ENCODE measurements around the gene OAS2.
"Not testable (repeated sequence)": the region's sequence is repeated elsewhere in the genome, so short reads cannot be mapped to it uniquely, and the experiment has no call there.

The OAS2 gene

DNA sequence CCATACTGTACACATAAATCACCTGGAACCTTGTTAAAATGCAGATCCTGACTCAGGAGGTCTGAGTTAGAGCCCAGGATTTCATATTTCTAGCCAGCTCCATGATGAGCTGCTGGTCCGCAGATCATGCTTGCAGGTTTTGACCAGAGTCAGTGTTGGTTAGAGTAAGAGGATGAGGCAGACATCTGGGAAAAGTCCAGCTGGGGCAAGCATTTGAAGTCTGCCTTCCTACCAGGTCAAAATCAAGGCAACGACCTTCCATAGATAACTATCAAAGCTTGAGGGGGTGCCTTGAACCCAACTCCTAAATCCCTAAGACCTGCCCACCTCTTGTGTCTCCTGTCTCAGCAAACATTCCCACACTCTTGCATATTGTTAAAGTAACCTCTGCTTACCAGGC lies 9.2 kb downstream of the OAS2 start:
- no peak for DNase-seq

DNA sequence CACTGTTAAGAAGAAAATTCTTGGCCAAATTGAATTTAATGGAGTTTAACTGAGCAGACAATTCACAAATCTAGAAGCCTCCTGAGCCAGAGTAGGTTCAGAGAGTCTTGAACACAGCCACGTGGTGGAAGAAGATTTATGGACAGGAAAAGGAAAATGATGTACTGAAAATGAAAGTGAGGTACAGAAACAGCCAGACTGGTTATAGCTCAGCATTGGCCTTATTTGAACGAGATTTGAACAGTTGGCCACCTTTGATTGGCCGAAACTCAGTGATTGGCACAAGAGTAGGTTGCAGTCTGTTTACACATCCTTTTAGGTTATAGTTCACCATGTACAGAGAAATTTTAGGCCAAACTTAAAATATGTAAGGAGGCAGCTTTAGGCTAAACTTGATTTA lies 9.9 kb downstream of the OAS2 start:
- no peak for DNase-seq

DNA sequence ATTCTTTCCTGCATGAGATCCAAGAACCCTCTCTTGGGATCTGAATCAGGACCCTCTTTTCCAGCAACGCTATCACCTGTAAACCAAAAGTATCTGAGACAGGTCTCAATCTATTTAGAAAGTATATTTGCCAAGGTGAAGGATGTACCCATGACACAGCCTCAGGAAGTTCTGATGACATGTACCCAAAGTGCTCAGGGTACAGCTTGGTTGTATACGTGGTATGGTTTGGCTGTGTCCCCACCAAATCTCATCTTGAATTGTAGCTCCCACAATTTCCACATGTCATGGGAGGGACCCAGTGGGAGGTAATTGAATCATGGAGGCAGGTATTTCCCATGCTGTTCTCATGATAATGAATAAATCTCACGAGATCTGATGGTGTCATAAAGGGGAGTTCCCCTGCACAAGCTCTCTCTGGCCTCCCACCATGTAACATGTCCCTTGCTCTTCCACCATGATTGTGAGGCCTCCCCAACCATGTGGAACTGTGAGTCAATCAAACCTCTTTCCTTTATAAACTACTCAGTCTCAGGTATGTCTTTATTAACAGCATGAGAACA lies 10.6 kb downstream of the OAS2 start:
- DNase-seq = not testable (repeated sequence)

DNA sequence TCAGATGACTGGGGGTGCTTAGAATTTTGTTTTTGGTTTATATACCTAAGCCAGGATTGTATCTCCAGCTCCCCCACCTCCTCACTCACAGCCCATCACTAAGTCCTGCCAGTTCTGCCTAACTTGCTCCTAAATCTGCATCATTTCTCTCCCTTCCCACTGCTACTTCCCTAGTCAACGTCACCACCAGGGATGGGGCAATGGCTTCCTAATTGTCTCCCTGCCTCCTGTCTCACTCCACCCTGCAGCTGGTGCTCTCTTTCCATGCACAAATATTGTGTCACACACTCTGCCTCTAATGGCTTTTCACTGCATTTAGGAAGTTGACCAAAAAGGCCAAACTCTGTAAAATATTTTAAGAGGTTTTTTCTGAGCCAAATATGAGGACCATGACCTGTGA lies 11.5 kb downstream of the OAS2 start:
- DNase-seq = no peak

DNA sequence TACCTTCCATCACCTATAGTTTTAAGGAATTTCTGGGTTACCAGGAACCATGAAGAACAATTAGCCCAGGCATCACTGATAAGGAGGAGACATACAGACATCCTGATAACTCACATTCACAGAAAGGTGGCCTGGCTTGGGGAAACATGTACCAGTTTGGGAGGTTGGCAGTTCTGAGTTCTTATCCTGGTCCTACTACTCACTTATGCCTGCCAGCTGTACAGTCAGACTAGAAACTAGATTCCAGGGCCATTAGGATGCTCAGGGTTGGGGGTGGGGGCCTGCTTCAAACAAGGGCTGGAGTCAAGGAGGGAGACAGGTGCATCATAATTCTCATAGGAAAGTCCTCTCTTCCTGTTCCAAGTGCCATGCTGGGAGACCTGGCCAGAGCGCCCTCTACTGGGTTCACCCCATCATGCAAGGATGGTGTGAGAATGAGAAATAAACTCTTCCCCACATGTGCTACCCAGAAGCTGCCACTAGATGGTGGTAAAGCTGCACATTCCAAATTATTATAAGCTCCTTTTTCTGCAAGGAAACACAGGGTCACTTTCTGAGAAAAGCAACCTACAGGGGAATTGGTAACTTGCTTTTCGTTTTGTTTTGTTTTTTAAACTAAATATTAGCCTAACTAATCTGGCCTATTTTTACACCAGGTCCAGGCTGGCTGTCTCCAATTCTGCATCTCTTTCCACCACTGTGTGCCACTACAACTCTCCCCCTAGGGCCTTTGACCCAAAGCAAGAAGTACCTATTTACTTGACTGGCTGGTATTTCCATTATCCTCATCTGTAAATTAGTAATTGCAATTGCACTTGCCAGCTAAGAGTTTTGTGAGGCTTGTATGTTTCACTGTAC lies 14.5 kb downstream of the OAS2 start:
- peak; percentile 57 for DNase-seq

DNA sequence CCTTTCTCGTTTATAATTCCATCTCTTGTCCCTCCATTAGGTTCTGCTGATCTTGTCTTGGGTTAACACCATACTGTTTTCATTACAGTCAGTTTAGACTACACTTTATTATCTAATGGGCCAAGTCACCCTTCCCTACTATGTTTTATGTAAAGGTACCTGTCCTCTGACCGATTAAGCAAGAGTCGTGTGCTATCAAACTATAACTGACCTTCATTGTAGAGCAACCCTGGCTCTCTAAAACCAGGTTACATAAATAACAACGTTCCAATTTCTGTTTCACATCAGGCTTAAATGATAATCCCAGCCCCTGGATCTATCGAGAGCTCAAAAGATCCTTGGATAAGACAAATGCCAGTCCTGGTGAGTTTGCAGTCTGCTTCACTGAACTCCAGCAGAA lies 16.7 kb downstream of the OAS2 start:
- DNase-seq = no peak

DNA sequence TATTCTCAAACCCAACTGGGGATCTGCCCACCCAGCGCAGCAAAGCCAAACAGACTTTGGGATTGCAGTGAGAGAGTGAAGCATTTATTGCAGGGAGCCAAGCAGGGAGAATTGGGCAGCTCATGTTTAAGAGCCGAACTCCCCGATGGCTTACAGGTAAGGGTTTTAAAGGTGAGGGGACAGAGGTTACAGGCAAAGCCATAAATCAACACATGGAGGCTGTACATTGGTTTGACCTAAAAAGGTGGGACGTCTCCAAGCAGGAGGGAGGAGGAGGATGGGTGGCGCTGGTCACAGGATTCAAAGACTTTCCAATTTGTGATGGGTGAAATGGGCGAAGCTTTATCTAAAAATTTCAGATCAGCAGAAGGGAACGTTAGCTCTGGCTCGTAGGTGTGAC lies 18.2 kb downstream of the OAS2 start:
- no peak for DNase-seq

DNA sequence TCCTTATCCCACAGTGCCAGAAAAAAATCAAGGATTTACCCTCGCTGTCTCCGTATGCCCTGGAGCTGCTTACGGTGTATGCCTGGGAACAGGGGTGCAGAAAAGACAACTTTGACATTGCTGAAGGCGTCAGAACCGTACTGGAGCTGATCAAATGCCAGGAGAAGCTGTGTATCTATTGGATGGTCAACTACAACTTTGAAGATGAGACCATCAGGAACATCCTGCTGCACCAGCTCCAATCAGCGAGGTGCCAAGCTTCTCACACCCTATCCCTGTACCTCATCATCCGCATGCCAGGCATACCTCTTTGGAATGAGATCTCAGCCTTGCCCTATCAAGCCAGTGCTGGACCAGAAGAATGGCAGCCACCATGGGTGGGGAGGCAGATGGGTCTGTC lies 19.2 kb downstream of the OAS2 start:
- no peak for DNase-seq

DNA sequence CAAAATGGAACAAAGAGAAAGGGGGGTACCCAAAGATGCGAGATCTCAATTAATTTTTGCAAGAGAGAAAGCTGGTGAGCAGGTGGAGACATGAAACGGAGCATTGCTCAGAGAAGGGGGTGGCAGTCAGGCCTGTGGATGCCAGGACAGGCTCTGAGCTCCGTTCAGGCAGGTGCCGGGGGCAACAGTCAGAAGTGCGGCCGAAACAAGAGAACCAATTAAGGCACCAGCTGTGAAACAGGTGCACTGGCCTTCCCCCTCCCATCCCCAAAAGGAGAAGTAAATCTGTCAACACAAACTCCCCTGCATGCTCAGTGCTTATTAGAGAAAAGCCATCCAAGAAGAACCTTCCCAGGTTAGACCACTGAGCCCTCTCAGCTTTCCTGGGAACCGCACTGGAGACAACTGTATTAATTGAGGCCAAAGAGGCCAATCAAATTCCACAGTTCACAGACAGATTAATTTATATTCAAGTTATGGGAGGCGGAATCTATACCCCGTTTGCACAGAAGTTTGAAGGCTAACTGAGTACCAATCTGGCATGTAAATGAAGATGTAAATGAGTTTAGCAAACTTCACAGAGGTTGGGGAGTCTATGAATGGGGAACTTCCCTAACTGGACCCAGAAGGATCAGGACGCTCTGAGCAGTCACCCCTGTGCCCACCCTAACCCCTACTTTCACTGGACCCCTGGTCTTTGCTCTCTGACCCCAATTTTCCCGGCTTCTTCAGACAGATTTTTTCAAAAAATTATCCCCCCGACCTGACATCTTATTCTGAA lies 20.9 kb downstream of the OAS2 start:
- no peak for DNase-seq

DNA sequence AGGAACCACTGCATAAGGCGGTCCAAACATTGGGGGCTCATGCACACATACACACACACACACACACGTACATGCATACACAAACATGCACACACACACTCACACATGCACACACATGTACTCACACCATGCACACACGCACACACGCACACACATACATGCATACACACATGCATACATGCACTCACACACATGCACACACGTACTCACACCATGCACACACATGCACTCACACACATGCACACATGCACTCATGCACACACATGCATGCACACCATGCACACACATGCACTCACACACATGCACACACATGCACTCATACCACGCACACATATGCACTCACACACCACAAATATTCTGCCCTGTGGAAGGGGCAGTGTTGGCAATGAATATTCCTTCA lies 22.1 kb downstream of the OAS2 start:
- no peak for DNase-seq

DNA sequence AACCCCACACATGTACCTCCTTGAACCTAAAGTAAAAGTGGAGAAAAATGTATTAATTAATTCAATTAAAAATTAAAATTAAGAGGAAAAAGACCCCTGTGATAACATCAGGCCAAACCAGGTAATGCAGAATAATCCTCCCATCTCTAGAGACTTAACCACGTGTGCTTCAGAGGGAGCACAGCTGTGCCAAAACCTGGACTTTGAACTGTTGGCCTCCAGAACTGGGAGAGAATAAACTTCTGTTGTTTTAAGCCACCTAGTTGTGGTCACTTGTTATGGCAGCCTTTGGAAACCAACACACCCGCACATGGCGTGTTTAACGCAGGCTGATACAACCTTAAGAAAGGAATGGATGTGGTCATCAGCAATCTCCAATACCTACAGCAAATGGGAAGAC lies 23.8 kb downstream of the OAS2 start:
- DNase-seq = no peak

DNA sequence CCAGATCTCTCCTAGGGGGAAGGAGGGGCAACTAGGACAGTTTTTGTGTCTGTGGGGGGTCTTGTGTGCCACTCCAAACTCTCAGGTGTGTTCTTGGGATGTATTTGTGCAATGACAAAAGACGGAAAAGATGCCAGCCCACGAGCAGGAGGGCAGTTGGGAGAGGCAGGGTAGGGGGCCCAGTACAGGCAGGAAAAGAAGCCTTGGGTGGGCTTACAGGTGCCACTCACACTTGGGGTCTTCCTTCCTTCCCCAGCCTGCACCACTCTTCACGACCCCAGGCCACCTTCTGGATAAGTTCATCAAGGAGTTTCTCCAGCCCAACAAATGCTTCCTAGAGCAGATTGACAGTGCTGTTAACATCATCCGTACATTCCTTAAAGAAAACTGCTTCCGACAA lies 24.4 kb downstream of the OAS2 start:
- DNase-seq = no peak

DNA sequence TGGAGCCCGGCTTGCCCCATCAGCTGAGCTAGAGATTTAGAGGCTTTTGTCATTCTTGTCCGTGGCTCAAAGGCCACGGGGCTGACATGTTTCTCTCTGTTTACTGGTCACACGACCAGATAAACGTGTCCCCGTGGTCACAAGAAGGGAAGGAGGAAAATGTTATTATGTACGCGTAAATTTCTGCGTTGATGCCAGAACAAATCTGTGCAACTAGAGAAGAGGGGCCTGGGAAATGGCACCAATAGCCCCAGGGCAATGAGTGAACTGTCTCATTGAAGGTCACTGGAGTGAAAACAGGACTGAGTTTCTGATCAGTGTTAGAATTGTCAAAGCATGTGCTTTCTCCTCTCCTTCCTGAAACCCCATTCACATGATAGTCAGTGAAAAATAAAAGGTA lies 25.3 kb downstream of the OAS2 start:
- DNase-seq = no peak

DNA sequence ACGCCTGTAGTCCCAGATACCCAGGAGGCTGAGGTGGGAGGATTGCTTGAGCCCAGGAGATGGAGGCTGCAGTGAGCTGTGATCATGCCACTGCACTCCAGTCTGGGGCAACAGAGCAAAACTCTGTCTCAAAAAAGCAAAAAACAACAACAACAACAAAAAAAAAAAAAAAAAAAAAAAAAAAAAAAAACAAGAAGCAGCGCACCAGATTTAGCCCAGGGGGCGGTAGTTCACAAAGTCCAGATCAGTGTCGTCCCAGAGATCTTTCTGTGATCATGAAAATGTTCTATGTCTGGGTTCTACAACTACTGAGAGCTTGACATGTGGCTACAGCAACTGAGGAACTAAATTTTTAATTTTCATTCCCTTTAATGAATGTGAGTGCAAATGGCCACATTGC lies 27.4 kb downstream of the OAS2 start:
- DNase-seq = no peak

DNA sequence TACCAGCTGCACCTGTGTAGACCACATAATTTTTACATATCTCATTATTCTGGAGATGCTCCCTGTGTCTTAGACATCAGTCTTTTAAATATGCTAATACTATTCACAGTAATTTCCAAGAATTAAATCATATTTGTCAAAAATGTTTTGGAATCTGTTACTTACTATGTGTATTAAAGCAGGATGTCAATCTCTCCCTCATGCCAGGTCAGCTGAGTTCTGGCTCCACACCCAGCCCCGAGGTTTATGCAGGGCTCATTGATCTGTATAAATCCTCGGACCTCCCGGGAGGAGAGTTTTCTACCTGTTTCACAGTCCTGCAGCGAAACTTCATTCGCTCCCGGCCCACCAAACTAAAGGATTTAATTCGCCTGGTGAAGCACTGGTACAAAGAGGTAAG lies 27.9 kb downstream of the OAS2 start:
- no peak for DNase-seq

DNA sequence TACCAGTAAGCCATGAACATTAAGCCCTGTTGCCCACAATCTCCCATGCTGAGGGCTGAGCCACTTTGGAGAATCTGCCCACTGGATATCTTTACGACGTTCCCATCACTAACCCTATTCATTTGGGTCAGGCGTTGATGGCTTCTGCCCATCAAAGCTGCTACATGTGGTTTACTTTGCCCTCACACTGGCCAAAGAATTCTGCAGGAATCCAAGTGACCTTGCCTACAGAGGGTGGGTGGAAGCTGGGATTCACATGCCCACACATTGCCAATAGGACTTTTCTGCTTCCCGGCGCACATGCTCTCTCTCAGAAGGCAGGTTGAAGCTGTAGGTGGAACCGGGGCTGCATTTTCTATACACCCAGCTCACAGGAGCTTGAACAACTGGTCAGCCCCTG lies 28.3 kb downstream of the OAS2 start:
- DNase-seq = no peak

DNA sequence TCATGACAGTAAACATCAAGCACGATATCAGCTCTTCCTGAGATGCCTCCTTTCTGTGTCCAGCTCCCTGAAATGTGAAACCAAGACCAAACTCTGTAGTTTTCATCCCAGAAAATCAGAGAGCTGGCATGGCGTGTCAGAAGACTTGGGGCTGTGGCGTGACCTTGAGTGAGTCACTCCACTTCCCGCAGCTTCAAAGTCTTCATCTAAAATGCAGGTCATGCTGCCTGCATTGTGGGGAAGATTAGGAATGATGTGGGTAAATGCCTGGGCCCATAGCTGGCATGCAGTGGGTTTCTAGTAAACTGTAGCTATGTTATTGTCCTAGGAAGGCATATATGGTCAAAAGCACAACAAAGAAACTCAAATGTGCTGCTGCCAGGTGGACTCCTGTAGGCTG lies 28.8 kb downstream of the OAS2 start:
- no peak for DNase-seq

DNA sequence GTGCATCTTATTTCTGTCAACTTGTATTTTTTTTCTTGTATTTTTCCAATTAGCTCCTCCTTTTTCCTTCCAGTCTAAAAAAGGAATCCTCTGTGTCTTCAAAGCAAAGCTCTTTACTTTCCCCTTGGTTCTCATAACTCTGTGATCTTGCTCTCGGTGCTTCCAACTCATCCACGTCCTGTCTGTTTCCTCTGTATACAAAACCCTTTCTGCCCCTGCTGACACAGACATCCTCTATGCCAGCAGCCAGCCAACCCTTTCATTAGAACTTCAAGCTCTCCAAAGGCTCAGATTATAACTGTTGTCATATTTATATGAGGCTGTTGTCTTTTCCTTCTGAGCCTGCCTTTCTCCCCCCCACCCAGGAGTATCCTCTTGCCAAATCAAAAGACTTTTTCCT lies 32.4 kb downstream of the OAS2 start:
- no peak for DNase-seq

DNA sequence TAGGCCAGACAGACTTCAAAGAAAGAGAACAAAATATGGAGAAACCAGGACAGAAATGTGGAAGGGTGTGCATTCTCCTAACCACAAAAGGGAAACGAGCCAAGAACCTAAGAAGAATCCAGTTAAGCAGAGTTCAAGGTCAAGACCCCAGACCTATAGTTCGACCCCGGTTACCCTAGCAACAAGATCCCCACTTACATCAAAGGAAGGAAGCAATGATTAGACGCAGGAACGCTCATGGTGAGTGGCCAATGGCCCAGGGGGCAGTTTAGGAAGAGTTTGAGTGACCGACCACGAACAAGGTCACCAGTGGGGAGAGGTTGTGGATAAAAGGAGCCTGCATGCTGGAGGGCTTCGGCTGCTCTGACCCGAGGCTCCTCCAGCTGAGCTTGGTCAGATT lies 36.2 kb downstream of the OAS2 start:
- DNase-seq = no peak

DNA sequence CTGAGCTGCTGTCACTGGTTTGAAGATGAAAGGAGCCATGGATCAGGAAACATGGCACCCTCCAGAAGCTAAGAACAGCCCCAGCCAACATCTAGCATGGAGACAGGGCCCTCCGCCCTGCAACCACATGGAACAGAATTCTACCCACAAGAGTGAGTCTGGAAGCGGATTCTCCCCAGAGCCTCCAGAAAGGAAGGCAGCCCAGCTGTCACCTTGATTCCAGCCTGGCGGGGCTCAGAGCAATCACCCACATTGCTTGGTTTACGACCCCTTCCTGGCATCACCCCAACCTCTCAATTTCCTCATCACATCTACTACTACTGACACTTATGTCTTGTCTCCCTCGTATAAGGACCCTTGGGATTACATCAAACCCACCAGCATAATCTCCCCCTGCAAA lies 38.5 kb downstream of the OAS2 start:
- DNase-seq = no peak

DNA sequence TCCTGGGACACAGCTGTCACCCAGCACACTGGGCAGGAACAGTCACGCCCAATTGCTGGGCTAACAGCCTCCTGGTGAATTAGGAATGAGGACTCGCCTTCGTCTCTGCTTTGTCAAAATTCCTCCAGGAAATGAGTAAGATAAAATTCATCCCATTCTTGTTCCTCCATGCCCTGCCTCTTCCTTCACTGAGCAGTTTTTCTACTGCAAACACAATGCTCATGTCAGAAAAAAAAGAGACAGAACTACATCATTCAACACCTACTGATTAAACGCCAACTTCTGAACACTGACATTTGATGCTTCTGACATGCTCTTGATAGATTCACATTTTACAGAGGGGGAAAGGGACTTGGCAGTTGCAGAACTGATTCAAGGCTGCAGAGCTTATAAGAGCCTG lies 40.7 kb downstream of the OAS2 start:
- DNase-seq = no peak

DNA sequence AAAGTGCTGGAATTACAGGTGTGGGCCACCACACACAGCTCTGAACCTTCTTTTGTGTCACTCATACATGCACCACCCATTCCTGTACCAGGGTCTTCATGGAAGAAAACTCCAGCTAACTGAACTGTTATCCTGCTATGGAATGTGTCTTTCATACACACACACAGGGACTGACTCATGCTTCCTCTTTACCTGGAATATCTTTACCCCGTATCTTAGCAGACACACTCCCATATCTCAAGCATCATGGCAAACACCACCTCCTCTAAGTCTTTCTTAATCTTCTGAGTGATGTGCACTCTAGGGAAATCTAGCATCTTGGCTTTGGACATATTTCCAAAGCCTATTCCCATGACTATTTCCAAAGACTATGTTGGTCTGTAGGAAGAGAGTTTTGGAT lies 43.2 kb downstream of the OAS2 start:
- no peak for DNase-seq

DNA sequence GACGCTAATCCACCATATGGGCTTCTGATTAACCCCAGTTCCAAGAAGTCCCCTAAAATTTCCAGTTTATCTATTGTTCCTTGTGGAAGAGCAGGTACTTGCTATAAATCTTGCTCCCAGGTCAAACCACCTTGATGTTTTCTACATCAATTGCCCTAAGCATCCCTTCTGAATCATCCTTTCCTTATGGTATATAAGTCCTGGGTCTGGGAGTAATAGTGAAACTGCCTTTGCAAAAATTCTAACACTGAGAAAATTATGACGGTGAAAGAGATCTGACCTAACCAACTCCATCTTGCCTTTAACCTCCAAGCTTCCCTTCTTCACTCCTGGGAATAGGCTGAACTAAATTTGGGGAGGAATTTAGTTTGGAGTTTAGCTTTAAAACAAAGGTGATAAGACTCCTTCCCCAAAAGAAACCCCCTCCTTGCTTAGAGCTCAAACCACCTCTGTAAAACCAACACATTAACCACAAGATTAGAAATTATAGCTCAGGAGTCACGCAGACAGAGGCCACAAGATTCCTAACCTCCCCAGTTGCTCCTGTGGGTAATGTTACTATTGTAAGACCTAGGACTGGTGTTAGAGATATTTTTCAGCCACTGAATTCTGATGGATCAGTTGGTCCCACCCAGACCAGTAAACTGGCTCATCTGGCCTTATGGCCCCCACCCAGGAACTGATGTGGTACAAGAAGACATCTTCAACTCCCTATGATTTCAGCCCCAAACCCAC lies 44.4 kb downstream of the OAS2 start:
- DNase-seq = no peak

DNA sequence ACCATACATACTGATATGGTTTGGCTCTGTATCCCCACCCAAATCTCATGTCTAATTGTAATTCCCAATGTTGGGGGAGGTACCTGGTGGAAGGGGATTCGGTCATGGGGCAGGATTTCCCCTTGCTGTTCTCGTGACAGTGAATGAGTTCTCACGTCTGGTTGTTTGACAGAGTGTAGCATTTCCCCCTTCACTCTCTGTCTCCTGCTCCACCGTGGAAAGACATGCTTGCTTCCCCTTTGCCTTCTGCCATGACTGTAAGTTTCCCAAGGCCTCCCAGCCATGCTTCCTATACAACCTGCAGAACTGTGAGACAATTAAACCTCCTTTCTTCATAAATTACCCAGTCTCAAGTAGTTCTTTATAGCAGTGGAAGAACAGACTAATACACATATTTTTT lies 49.4 kb downstream of the OAS2 start:
- no peak for DNase-seq
